ENCODE measurements around the gene VSNL1. TPM values are rescaled to one million over a fixed set of nuclear protein-coding genes. Genes with fewer than 3 reads are reported as not detected.

VSNL1 gene
- total RNA-seq, 1 donor from 2014 or later: 19.2 TPM

- intact Hi-C loops (cut with DNase I): no loop called here
- Histone ChIP-seq H3K36me3 (peaks cover 0 to 20% of the 10 kb centered on the region in 2 donors), H3K9me3 (no peaks in the 10 kb centered on the region), H3K4me3 (no peak overlapping the region), H3K27ac (no peak overlapping the region), H3K4me1 (no peaks in the 10 kb centered on the region), H3K27me3 (no peaks in the 10 kb centered on the region)
- TF ChIP-seq CTCF (IDR thresholded peaks at IDR 0.05) (no peak), POLR2A (IDR thresholded peaks at IDR 0.05) (no peak), POLR2AphosphoS5 (IDR thresholded peaks at IDR 0.05; ENCODE audit: insufficient read depth in 1 of 2, low read depth in 1 of 2) (no peak)
- no peak for DNase-seq (ENCODE audit: extremely low spot score in 2 of 2)
These were observed 148.5 kb downstream of the VSNL1 start for GRCh38 chr2:17689010-17689409.

DNA sequence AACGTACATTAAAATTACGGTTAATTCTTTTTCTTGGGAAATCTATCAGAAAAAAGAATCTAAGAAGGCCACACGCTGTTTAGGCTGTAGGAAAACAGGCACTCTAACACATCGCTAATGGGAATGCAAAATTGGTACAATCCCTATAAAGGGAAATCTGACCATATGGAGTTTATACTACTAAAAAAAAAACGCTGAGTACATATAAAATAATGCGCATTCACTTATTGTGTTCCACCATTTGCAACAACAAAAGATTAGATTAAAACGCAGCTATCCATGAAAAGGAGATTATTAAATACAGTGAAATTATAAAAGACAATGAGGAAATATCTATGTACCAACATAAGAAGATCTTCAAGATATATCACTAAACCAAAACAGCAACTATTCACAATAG is 150.3 kb downstream of the VSNL1 start:
- Histone ChIP-seq H3K4me1 (no peaks in the 10 kb centered on the region), H3K36me3 (peaks cover 0 to 32% of the 10 kb centered on the region in 2 donors), H3K4me3 (no peak overlapping the region), H3K27ac (no peak overlapping the region), H3K27me3 (no peaks in the 10 kb centered on the region), H3K9me3 (no peaks in the 10 kb centered on the region)
- intact Hi-C loops (cut with DNase I): no loop called here
- DNase-seq (ENCODE audit: extremely low spot score in 2 of 2): no peak
- TF ChIP-seq POLR2A (IDR thresholded peaks at IDR 0.05) (no peak), CTCF (IDR thresholded peaks at IDR 0.05) (no peak), POLR2AphosphoS5 (IDR thresholded peaks at IDR 0.05; ENCODE audit: insufficient read depth in 1 of 2, low read depth in 1 of 2) (no peak)

Other genes with a start within 250 kb of the VSNL1 start
- 0.25 TPM for gene RAD51AP2, start 22.3 kb upstream of the VSNL1 start, total RNA-seq
- 33.6 TPM for gene SMC6, start 213.1 kb downstream of the VSNL1 start, total RNA-seq
- gene GEN1, start 213.4 kb downstream of the VSNL1 start, total RNA-seq: 9.6 TPM

Measured in vagina (tissue), 2 donors.